Gastrocnemius medialis (tissue), 4 donors: ENCODE data around the gene LINC01488. TPM values are rescaled to one million over a fixed set of nuclear protein-coding genes. Genes with fewer than 3 reads are reported as not detected.

Experiments
- ATAC-seq, 2 donors: fragments of 150-250 bp; one replicate each; pipeline ENCODE4 v1.9.1; 2016
- DNase-seq, 2 donors: peaks; one replicate each; pipeline ENCODE4 v3.0.0-alpha.2; 2019
- H3K27ac ChIP-seq, 4 donors: fragments of 200-600 bp; sonication (generic); 1 replicate in 1 of 4; 2 replicates in 3 of 4; pipeline ENCODE4 v1.5.1; 2016 to 2018; ENCODE audit warnings: mild to moderate bottlenecking in 2 of 4, moderate library complexity in 1 of 4
- H3K27me3 ChIP-seq, 3 donors: fragments of 200-600 bp; sonication (generic) in 2 of 3; 1 replicate in 1 of 3; 2 replicates in 2 of 3; pipeline versions ENCODE4 v1.5.1 to v1.6.0; 2016 to 2019; ENCODE audit warnings: mild to moderate bottlenecking in 1 of 3, moderate library complexity in 1 of 3
- H3K36me3 ChIP-seq, 2 donors: fragments of 200-600 bp; sonication (generic) in 1 of 2; one replicate each; pipeline ENCODE4 v1.5.1; 2017 to 2018
- H3K4me1 ChIP-seq, 2 donors: fragments of 200-600 bp; sonication (generic) in 1 of 2; one replicate each; pipeline ENCODE4 v1.5.1; 2016 to 2017; ENCODE audit warnings: mild to moderate bottlenecking in 2 of 2
- H3K4me3 ChIP-seq, 4 donors: fragments of 200-600 bp; sonication (generic) in 3 of 4; 1 replicate in 1 of 4; 2 replicates in 3 of 4; pipeline ENCODE4 v1.5.1; 2016 to 2019; ENCODE audit warnings: mild to moderate bottlenecking in 2 of 4
- H3K9me3 ChIP-seq, 3 donors: fragments of 200-600 bp; sonication (generic) in 2 of 3; 1 replicate in 1 of 3; 2 replicates in 2 of 3; pipeline ENCODE4 v1.5.1; 2016 to 2019
- CTCF ChIP-seq, 5 experiments: fragments of 450-650 bp in 3 of 5; fragments of 200-600 bp in 2 of 5; sonication (generic) in 2 of 5; IDR thresholded peaks in 4 of 5; conservative IDR thresholded peaks in 1 of 5; 1 replicate in 4 of 5; 2 replicates in 1 of 5; pipeline ENCODE4 v1.5.1; 2016 to 2019; ENCODE audit warnings: antibody characterized with exemption in 5 of 5, mild to moderate bottlenecking in 3 of 5, moderate library complexity in 3 of 5
- POLR2A ChIP-seq, 2 donors: fragments of 450-650 bp; IDR thresholded peaks; one replicate each; pipeline ENCODE4 v1.6.1; 2017; ENCODE audit warnings: antibody characterized with exemption in 2 of 2, mild to moderate bottlenecking in 2 of 2, moderate library complexity in 2 of 2
- in situ Hi-C, 4 donors: fragments of 200-750 bp; cut with MboI; loops; one replicate each; pipeline versions ENCODE4 v1.15.0 to v1.8.0; 2017; ENCODE audit warnings: low sequenced_read_pairs in 4 of 4
- intact Hi-C: fragments of 100-400 bp; cut with DNase I; formaldehyde crosslinking; loops from one replicate; pipeline ENCODE4 v1.15.1; 2023; ENCODE audit warnings: low total_unique reads
- total RNA-seq, 4 donors: library from RNA; depleted of rRNA; stranded (reverse); fragments of >200 nt; gene quantifications; one replicate each; pipeline versions ENCODE4 v1.1.0 to v1.2.3, GENCODE V29; 2016

LINC01488 gene
- total RNA-seq, 4 donors from 2014 or later: not detected

GRCh38 chr11:69455969-69456368 is 25.5 kb upstream of the LINC01488 start:
- Histone ChIP-seq H3K27me3 (no peaks in the 10 kb centered on the region), H3K36me3 (no peaks in the 10 kb centered on the region), H3K4me1 (no peaks in the 10 kb centered on the region), H3K27ac (no peak overlapping the region), H3K9me3 (no peaks in the 10 kb centered on the region), H3K4me3 (no peak overlapping the region)
- ATAC-seq (no peak), DNase-seq (no peak)
- intact Hi-C loops (no loop called here), in situ Hi-C loops (no loop called here)
- TF ChIP-seq POLR2A (IDR thresholded peaks at IDR 0.05) (no peak), CTCF (IDR thresholded peaks at IDR 0.05 in 4 of 5, conservative IDR thresholded peaks at IDR 0.05 in 1 of 5) (no peak)

DNA sequence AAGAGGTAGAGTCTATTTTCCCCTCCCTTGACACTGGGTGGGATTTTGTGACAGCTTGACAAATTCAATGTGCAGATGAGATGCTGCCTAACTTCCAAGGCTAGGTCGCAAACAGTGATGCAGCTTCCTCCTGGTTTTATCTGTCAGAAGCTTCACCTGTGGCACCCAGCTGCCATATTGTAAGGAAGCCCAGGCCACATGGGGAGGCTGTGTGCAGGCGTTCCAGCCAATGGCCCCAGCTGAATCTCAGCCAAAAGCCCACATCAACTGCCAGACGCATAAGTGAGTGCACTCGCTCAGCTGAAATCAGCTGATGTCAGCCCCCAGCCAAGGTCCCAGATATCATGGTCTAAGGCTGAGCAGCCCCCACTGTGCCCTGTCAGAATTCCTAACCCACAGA is 24.8 kb upstream of the LINC01488 start:
- DNase-seq (no peak), ATAC-seq (no peak)
- no peaks in the 10 kb centered on the region for H3K27me3 ChIP-seq
- in situ Hi-C loops: no loop called here
- TF ChIP-seq CTCF (IDR thresholded peaks at IDR 0.05 in 4 of 5, conservative IDR thresholded peaks at IDR 0.05 in 1 of 5): no peak
- no peak for TF ChIP-seq POLR2A (IDR thresholded peaks at IDR 0.05)
- H3K27ac ChIP-seq: no peak overlapping the region
- intact Hi-C loops: no loop called here
- no peaks in the 10 kb centered on the region for H3K36me3 ChIP-seq
- no peaks in the 10 kb centered on the region for H3K4me1 ChIP-seq
- no peaks in the 10 kb centered on the region for H3K9me3 ChIP-seq
- H3K4me3 ChIP-seq: no peak overlapping the region

- DNase-seq (no peak), ATAC-seq (no peak)
- peaks cover 4 to 6% of the 10 kb centered on the region in 2 donors for H3K4me1 ChIP-seq
- no peaks in the 10 kb centered on the region for H3K9me3 ChIP-seq
- no peak for TF ChIP-seq POLR2A (IDR thresholded peaks at IDR 0.05)
- H3K27me3 ChIP-seq: peaks cover 0 to 7% (median 3%) of the 10 kb centered on the region in 3 donors
- no peaks in the 10 kb centered on the region for H3K36me3 ChIP-seq
- intact Hi-C loops (no loop called here), in situ Hi-C loops (no loop called here)
- H3K27ac ChIP-seq: no peak overlapping the region
- no peak overlapping the region for H3K4me3 ChIP-seq
Observed at GRCh38 chr11:69459848-69460539, 21.5 kb upstream of the LINC01488 start.

DNA sequence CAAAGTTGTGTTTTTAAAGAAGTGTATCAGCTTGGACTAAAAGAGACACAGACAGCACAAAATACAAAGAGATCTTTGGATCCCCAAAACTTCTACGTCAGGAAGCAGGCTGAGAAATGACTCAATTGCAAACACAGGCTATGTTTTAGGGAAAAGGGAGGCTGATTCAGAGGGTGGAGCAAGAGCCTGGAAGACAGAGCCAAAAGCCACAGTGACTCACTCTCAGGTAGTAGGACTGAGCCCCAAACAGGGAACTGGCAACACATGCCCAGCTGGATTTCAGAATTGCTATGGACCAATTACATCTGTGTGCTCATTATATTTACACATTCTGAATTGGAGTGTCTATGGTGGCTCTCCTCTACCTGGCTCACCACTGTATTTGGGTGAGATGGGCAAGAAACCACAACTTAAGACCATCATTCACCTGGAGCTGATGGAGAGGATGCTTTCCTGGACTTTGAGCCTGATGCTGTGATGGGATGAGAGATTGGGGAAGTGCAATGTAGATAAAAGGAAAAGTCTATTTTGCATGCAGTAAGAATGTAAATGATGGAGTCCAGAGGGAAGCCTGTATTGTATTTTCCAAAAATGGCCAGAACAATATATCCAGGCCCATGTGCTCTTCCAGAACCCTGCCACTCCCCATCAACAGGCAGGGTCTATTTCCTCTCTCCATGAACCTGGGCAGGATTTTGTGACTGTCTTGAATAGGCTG is 20.8 kb upstream of the LINC01488 start:
- Histone ChIP-seq H3K4me1 (peaks cover 4 to 6% of the 10 kb centered on the region in 2 donors), H3K27me3 (peaks cover 0 to 7% (median 3%) of the 10 kb centered on the region in 3 donors), H3K36me3 (no peaks in the 10 kb centered on the region), H3K4me3 (no peak overlapping the region), H3K27ac (no peak overlapping the region), H3K9me3 (no peaks in the 10 kb centered on the region)
- in situ Hi-C loops: no loop called here
- no peak for TF ChIP-seq CTCF (IDR thresholded peaks at IDR 0.05 in 4 of 5, conservative IDR thresholded peaks at IDR 0.05 in 1 of 5)
- intact Hi-C loops: no loop called here
- no peak for DNase-seq
- ATAC-seq: no peak

GRCh38 chr11:69461272-69461962 is 20.0 kb upstream of the LINC01488 start:
- no peak for DNase-seq
- in situ Hi-C loops: no loop called here

More at GRCh38 chr11:69461272-69461962, 20.0 kb upstream of the LINC01488 start:
- H3K27ac ChIP-seq: no peak overlapping the region
- H3K4me3 ChIP-seq: no peak overlapping the region
- peaks cover 4 to 6% of the 10 kb centered on the region in 2 donors for H3K4me1 ChIP-seq
- intact Hi-C loops: no loop called here
- no peaks in the 10 kb centered on the region for H3K9me3 ChIP-seq
- TF ChIP-seq CTCF (IDR thresholded peaks at IDR 0.05 in 4 of 5, conservative IDR thresholded peaks at IDR 0.05 in 1 of 5) (no peak), POLR2A (IDR thresholded peaks at IDR 0.05) (no peak)
- no peaks in the 10 kb centered on the region for H3K36me3 ChIP-seq
- no peak for ATAC-seq
- H3K27me3 ChIP-seq: peaks cover 0 to 7% (median 3%) of the 10 kb centered on the region in 3 donors
